MM.1S (cell line): ENCODE data around the gene COL4A3.

Experiments used
- DNase-seq: peaks from one replicate; pipeline ENCODE4 v3.0.0-alpha.2; 2015
- H2AFZ ChIP-seq: fragments of 300-600 bp; sonication (generic); 2 replicates; pipeline ENCODE4 v1.6.0; 2016; ENCODE audit warnings: antibody characterized with exemption, low read length
- H3F3A ChIP-seq: fragments of 300-600 bp; sonication (generic); 2 replicates; pipeline ENCODE4 v1.6.1; 2016; ENCODE audit warnings: mild to moderate bottlenecking, antibody characterized with exemption, low read length, moderate library complexity, mixed read lengths; ENCODE audit not compliant: insufficient read depth
- H3K27ac ChIP-seq: fragments of 300-600 bp; sonication (generic); 2 replicates; pipeline ENCODE4 v1.5.1; 2016; ENCODE audit warnings: mild to moderate bottlenecking, low read length
- H3K27me3 ChIP-seq: fragments of 300-600 bp; sonication (generic); replicated peaks from 2 replicates; pipeline ENCODE4 v1.6.0; 2016; ENCODE audit warnings: low read length; ENCODE audit not compliant: insufficient read depth
- H3K36me3 ChIP-seq: fragments of 300-600 bp; sonication (generic); replicated peaks from 2 replicates; pipeline ENCODE4 v1.6.1; 2016; ENCODE audit warnings: mild to moderate bottlenecking, low read length, mixed read lengths; ENCODE audit not compliant: insufficient read depth
- H3K4me1 ChIP-seq: fragments of 300-600 bp; sonication (generic); 2 replicates; pipeline ENCODE4 v1.6.1; 2016; ENCODE audit warnings: low read length, mixed read lengths
- H3K4me2 ChIP-seq: fragments of 300-600 bp; sonication (generic); 2 replicates; pipeline ENCODE4 v1.6.0; 2016; ENCODE audit warnings: low read depth, low read length
- H3K4me3 ChIP-seq: fragments of 300-600 bp; sonication (generic); 2 replicates; pipeline ENCODE4 v1.5.1; 2016; ENCODE audit warnings: low read length, mixed read lengths
- H3K79me2 ChIP-seq: fragments of 300-600 bp; sonication (generic); 2 replicates; pipeline ENCODE4 v1.6.1; 2016; ENCODE audit warnings: mixed run types, low read length, mixed read lengths
- H3K9ac ChIP-seq: fragments of 300-600 bp; sonication (generic); 2 replicates; pipeline ENCODE4 v1.6.1; 2016; ENCODE audit warnings: low read length, mixed read lengths
- H3K9me2 ChIP-seq: fragments of 300-600 bp; sonication (generic); replicated peaks from 2 replicates; pipeline ENCODE4 v1.6.1; 2016; ENCODE audit warnings: mild to moderate bottlenecking, low read length, mixed read lengths; ENCODE audit not compliant: insufficient read depth
- H3K9me3 ChIP-seq: fragments of 300-600 bp; sonication (generic); replicated peaks from 2 replicates; pipeline ENCODE4 v1.6.1; 2016; ENCODE audit warnings: mild to moderate bottlenecking, low read length, mixed read lengths; ENCODE audit not compliant: insufficient read depth
- H4K20me1 ChIP-seq: fragments of 300-600 bp; sonication (generic); 2 replicates; pipeline ENCODE4 v1.6.1; 2016; ENCODE audit warnings: mild to moderate bottlenecking, low read length, moderate library complexity, mixed read lengths; ENCODE audit not compliant: insufficient read depth
- CTCF ChIP-seq: fragments of 300-600 bp; sonication (generic); IDR thresholded peaks from 2 replicates; pipeline ENCODE4 v1.5.1; 2016; ENCODE audit warnings: antibody characterized with exemption, low read length, mixed read lengths
- EZH2 ChIP-seq: fragments of 300-600 bp; sonication (generic); optimal IDR thresholded peaks from 2 replicates; pipeline ENCODE3; 2017; ENCODE audit warnings: low read depth, mild to moderate bottlenecking, antibody characterized with exemption, low read length, mixed read lengths
- EZH2phosphoT487 ChIP-seq: fragments of 300-600 bp; sonication (generic); IDR thresholded peaks from 2 replicates; pipeline ENCODE4 v1.6.1; 2018; ENCODE audit warnings: antibody characterized with exemption, low read length

The COL4A3 gene

DNA sequence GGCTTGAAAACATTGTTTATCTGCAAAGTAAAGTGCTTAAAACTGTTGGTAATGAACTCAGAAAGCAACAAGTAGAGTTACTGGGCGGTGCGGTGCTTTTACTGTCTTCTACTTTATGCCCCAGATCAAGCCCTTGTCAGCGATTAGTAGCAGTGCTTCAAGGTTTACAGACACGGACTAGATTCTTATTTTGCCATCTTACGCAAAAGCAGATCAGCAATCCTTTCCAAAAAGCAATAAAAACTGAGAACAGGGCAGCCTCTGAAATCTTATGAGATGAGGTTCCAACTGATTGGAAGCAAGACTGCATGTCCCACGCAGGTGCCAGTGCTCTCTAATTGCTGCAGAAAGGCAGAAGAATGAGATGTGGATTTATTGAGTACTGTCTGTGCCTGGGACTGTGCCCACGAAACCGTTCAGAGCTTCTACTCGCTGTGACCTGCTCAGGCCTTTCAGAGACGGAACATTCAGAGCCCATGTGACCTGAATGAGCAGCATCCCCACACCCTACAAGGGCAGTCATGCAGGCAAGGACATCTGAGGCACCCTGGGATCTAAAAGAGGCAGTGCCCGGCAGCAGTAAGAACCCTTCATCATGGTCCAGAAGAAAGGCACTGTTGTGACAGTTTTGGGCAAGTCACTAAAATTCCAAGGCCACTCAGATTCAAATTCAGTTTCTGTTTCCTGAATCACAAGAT is 15.7 kb downstream of the COL4A3 start:
- no peak overlapping the region for H3K4me2 ChIP-seq
- H2AFZ ChIP-seq: no peak overlapping the region

GRCh38 chr2:227180770-227181169 is 16.3 kb downstream of the COL4A3 start:
- TF ChIP-seq EZH2: no peak
- Histone ChIP-seq H3K4me1 (no peaks in the 10 kb centered on the region), H3K9ac (no peak overlapping the region), H3K9me3 (no peaks in the 10 kb centered on the region), H3K27me3 (no peaks in the 10 kb centered on the region), H3K9me2 (no peaks in the 10 kb centered on the region), H3K36me3 (no peaks in the 10 kb centered on the region), H3K79me2 (peaks cover 5% of the 10 kb centered on the region; the same call in 1 of the 2 replicates), H3K4me2 (no peak overlapping the region), H3K4me3 (no peak overlapping the region), H4K20me1 (no peaks in the 10 kb centered on the region), H3F3A (no peaks in the 10 kb centered on the region), H3K27ac (no peak overlapping the region), H2AFZ (no peak overlapping the region)
- no peak for DNase-seq

More for the DNA sequence above, 15.7 kb downstream of the COL4A3 start:
- no peaks in the 10 kb centered on the region for H3K9me2 ChIP-seq
- no peaks in the 10 kb centered on the region for H3K36me3 ChIP-seq
- H3K9me3 ChIP-seq: no peaks in the 10 kb centered on the region
- H3K79me2 ChIP-seq: peaks cover 5% of the 10 kb centered on the region; the same call in 1 of the 2 replicates
- H3K4me3 ChIP-seq: no peak overlapping the region
- no peaks in the 10 kb centered on the region for H3K4me1 ChIP-seq
- H3K27ac ChIP-seq: no peak overlapping the region
- H4K20me1 ChIP-seq: no peaks in the 10 kb centered on the region
- no peaks in the 10 kb centered on the region for H3F3A ChIP-seq
- no peak overlapping the region for H3K9ac ChIP-seq
- no peaks in the 10 kb centered on the region for H3K27me3 ChIP-seq
- no peak for DNase-seq
- TF ChIP-seq CTCF (no peak), EZH2phosphoT487 (no peak), EZH2 (no peak)

- Histone ChIP-seq H3F3A (no peaks in the 10 kb centered on the region), H3K9ac (no peak overlapping the region), H3K79me2 (peaks cover 1% of the 10 kb centered on the region; the same call in 1 of the 2 replicates), H3K36me3 (no peaks in the 10 kb centered on the region), H3K4me1 (no peaks in the 10 kb centered on the region), H4K20me1 (no peaks in the 10 kb centered on the region), H3K4me3 (no peak overlapping the region), H3K27me3 (no peaks in the 10 kb centered on the region), H3K9me2 (no peaks in the 10 kb centered on the region), H2AFZ (no peak overlapping the region), H3K9me3 (no peaks in the 10 kb centered on the region), H3K27ac (no peak overlapping the region), H3K4me2 (no peak overlapping the region)
- DNase-seq: no peak
- TF ChIP-seq EZH2 (no peak), CTCF (no peak), EZH2phosphoT487 (no peak)
Measured at GRCh38 chr2:227182765-227183164, 18.3 kb downstream of the COL4A3 start.

DNA sequence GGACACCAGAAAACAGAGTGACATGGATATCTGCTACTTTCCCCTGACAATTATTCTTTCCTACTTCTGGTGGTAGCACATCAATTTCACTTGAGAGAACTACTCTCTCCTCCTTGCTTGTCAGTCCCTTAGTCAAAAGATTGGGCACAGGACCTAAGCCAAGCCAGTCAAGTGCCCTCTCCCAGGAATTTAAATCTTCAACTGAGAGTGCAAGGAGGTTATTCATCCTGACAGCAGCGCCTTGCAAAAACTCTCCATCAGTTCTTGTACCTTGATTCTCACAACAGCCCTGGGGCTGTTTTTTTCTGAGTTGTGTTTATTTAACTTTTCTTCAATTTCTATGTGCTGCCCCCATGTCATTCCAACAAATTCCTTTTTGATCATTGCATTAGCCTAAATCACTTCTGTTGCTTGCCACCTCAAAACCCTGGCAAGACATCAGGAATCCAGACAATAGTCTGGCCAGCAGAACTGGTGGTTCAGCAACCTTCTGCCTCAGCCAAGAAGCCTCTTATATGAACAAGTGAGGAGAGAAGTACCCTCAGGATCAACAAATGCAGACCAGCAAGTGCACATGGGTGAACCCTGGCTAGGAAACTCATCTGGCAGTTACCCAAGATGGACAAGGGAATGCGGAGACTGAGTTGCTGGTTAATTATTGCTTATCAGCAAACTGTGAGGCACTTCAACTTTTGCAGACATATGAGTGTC is 19.4 kb downstream of the COL4A3 start:
- Histone ChIP-seq H3K27me3 (no peaks in the 10 kb centered on the region), H3K9me3 (no peaks in the 10 kb centered on the region), H3F3A (no peaks in the 10 kb centered on the region), H2AFZ (no peak overlapping the region), H3K4me3 (no peak overlapping the region), H3K36me3 (no peaks in the 10 kb centered on the region), H3K9me2 (no peaks in the 10 kb centered on the region), H3K4me2 (no peak overlapping the region), H3K9ac (no peak overlapping the region), H3K27ac (no peak overlapping the region), H3K79me2 (no peaks in the 10 kb centered on the region), H4K20me1 (no peaks in the 10 kb centered on the region), H3K4me1 (peaks cover 4% of the 10 kb centered on the region; the same call in 1 of the 2 replicates)
- no peak for TF ChIP-seq EZH2phosphoT487
- no peak for TF ChIP-seq EZH2
- TF ChIP-seq CTCF: no peak
- DNase-seq: no peak
